Left renal pelvis (tissue), 4 donors: ENCODE results near the gene AURKAIP1. TPM values are rescaled to one million over a fixed set of nuclear protein-coding genes. Genes with fewer than 3 reads are reported as not detected.

ENCODE experiments used
- DNase-seq, 4 donors: peaks; one replicate each; pipeline ENCODE4 v3.0.0-alpha.2; 2013; ENCODE audit warnings: low read depth in 4 of 4, low spot score in 3 of 4
- polyA plus RNA-seq, 4 donors: library from polyadenylated mRNA; unstranded; fragments of 120-200 nt; gene quantifications; one replicate each; pipeline ENCODE4 v1.2.1, GENCODE V29; 2013; ENCODE audit not compliant: insufficient read length in 4 of 4

The AURKAIP1 gene
- polyA plus RNA-seq, 4 donors = 44.3 to 95.3 (median 56.8) TPM

DNA sequence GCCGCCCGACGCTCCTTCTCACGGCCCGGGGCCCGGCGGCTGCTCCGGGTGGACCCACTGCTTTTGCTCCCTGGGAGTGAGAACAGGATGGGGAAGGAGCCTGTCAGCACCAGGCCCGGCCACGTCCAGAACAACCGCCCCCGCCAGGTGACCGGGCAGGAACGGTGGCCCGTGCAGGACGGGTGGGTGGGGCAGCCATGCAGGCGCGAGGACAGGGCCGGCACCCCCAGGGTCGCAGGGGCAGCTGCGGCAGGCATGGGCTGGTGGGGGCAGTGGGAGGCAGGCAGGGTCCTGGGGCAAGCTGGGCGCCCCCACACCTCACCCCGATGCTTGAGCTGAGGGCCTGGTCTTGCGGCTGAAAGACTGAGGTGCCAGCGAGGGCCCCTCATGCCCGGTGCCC lies 38.6 kb downstream of the AURKAIP1 start:
- DNase-seq = no peak

DNA sequence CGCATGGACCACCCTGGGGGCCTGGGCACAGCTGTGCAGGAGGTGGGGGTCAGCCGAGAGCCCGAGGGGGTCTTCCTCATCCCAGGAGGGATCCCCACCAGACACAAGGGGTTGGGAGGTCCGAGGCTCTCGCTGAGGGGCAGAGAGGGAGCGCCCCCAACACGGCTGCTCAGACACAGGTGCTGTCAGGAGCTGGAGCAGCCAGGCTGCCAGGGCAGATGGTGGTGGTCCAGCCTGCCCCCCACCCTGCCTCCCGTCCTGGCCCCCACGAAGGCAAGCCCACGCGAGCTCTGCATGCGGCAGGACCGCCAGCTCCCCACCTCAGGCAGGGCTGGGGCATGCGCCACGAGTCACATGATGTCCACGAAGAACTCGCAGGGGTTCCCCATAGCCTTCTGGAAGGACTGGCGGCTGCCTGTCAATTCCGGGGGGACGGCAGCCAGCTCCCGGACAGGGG lies 39.2 kb downstream of the AURKAIP1 start:
- DNase-seq = no peak

DNA sequence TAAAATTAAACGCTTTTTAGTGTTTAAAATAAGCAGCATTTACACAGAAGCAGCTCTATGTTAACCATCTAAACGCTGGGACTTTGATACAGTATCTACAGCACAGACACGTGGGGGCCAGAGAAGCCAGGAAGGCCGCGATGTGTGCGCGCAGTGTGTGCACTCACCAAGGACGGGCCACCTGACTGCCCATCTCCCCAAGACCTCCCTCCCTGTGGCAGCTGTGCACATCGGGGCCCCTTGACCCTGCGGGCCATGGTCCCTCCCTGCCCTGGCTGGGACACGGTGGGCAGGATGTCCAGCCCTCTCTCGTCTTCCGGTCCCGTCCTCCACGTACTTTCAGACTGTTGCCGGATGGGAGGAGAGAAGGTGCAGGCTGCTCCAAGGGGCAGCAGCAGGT lies 39.7 kb downstream of the AURKAIP1 start:
- DNase-seq = no peak

DNA sequence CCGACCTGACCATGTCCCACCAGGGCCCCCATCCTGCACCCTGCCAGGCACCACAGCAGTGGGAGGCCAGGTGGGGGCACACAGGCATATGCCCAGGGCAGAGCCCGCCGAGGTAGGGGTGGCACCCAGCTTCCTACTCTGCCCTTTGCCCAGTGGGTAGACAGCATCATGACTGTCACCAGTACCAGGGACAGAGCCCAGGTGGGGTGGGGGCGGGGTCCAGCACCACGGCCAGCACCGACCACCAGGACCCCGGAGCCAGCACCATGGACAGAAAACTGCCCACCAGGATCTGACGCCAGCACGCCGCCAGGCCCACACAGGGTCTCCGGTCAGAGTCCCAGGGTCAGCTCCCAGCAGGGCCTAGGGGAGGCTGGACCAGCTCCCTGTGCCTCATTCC lies 40.2 kb downstream of the AURKAIP1 start:
- no peak for DNase-seq

DNA sequence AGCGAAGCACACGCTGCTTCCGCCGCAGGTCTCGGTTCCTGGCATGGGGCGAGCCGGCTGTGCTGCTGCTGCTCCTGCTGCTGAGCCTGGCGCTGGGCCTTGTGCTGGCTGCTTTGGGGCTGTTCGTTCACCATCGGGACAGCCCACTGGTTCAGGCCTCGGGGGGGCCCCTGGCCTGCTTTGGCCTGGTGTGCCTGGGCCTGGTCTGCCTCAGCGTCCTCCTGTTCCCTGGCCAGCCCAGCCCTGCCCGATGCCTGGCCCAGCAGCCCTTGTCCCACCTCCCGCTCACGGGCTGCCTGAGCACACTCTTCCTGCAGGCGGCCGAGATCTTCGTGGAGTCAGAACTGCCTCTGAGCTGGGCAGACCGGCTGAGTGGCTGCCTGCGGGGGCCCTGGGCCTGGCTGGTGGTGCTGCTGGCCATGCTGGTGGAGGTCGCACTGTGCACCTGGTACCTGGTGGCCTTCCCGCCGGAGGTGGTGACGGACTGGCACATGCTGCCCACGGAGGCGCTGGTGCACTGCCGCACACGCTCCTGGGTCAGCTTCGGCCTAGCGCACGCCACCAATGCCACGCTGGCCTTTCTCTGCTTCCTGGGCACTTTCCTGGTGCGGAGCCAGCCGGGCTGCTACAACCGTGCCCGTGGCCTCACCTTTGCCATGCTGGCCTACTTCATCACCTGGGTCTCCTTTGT lies 41.3 kb downstream of the AURKAIP1 start:
- DNase-seq = no peak

DNA sequence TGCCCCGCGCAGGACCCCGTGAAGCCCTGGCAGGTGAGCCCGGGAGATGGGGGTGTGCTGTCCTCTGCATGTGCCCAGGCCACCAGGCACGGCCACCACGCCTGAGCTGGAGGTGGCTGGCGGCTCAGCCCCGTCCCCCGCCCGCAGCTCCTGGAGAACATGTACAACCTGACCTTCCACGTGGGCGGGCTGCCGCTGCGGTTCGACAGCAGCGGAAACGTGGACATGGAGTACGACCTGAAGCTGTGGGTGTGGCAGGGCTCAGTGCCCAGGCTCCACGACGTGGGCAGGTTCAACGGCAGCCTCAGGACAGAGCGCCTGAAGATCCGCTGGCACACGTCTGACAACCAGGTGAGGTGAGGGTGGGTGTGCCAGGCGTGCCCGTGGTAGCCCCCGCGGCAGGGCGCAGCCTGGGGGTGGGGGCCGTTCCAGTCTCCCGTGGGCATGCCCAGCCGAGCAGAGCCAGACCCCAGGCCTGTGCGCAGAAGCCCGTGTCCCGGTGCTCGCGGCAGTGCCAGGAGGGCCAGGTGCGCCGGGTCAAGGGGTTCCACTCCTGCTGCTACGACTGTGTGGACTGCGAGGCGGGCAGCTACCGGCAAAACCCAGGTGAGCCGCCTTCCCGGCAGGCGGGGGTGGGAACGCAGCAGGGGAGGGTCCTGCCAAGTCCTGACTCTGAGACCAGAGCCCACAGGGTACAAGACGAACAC lies 42.1 kb downstream of the AURKAIP1 start:
- DNase-seq = no peak

DNA sequence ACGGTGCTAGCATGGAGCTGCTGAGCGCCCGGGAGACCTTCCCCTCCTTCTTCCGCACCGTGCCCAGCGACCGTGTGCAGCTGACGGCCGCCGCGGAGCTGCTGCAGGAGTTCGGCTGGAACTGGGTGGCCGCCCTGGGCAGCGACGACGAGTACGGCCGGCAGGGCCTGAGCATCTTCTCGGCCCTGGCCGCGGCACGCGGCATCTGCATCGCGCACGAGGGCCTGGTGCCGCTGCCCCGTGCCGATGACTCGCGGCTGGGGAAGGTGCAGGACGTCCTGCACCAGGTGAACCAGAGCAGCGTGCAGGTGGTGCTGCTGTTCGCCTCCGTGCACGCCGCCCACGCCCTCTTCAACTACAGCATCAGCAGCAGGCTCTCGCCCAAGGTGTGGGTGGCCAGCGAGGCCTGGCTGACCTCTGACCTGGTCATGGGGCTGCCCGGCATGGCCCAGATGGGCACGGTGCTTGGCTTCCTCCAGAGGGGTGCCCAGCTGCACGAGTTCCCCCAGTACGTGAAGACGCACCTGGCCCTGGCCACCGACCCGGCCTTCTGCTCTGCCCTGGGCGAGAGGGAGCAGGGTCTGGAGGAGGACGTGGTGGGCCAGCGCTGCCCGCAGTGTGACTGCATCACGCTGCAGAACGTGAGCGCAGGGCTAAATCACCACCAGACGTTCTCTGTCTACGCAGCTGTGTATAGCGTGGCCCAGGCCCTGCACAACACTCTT lies 42.8 kb downstream of the AURKAIP1 start:
- DNase-seq = no peak

DNA sequence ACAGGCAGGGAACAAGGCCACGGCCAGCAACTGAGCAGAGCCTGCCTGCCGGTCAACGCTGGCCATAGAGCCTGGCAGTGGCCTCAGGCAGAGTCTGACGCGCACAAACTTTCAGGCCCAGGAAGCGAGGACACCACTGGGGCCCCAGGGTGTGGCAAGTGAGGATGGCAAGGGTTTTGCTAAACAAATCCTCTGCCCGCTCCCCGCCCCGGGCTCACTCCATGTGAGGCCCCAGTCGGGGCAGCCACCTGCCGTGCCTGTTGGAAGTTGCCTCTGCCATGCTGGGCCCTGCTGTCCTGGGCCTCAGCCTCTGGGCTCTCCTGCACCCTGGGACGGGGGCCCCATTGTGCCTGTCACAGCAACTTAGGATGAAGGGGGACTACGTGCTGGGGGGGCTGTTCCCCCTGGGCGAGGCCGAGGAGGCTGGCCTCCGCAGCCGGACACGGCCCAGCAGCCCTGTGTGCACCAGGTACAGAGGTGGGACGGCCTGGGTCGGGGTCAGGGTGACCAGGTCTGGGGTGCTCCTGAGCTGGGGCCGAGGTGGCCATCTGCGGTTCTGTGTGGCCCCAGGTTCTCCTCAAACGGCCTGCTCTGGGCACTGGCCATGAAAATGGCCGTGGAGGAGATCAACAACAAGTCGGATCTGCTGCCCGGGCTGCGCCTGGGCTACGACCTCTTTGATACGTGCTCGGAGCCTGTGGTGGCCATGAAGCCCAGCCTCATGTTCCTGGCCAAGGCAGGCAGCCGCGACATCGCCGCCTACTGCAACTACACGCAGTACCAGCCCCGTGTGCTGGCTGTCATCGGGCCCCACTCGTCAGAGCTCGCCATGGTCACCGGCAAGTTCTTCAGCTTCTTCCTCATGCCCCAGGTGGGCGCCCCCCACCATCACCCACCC lies 43.7 kb downstream of the AURKAIP1 start, which contains the start of gene TAS1R3:
TSS of gene TAS1R3 (plus strand) at position 213 of the 898 bp plus-strand sequence. CDS start at position 279, 66 bp downstream.
- DNase-seq = no peak

DNA sequence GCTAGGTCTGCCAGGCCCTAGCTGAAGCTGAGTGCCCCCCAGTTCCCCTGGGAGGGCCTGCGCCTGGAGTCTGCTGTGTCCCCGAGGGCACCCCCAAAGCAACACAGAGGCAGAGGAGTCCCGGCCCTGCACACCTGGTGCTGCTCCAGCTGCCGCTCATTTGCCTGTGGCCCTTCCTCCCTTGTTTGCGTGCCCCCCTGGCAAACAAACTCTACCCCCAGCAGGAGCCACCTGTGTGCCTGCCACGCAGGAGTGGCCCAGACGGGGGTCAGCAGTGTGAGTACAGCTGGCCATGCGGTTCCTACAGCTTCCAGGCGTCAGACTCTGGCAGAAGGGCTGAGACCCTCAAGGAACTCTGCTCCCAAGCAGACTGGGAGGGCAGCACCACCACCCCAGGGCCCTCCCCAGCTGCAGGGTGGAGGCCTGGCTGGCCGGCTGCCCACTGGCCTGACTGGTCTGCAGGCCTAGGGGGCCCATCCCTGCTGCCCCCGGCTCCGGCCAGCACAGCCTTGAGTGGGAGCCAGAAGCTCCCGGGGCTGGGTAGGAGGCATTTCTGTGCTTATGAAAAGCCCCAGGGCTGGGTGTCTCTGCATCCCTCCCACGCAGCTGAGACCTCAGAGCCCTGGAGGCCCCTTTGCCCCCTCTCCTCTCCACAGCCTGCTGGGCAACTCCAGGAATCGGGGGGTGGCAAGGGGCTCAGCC lies 44.5 kb downstream of the AURKAIP1 start:
- DNase-seq = no peak

DNA sequence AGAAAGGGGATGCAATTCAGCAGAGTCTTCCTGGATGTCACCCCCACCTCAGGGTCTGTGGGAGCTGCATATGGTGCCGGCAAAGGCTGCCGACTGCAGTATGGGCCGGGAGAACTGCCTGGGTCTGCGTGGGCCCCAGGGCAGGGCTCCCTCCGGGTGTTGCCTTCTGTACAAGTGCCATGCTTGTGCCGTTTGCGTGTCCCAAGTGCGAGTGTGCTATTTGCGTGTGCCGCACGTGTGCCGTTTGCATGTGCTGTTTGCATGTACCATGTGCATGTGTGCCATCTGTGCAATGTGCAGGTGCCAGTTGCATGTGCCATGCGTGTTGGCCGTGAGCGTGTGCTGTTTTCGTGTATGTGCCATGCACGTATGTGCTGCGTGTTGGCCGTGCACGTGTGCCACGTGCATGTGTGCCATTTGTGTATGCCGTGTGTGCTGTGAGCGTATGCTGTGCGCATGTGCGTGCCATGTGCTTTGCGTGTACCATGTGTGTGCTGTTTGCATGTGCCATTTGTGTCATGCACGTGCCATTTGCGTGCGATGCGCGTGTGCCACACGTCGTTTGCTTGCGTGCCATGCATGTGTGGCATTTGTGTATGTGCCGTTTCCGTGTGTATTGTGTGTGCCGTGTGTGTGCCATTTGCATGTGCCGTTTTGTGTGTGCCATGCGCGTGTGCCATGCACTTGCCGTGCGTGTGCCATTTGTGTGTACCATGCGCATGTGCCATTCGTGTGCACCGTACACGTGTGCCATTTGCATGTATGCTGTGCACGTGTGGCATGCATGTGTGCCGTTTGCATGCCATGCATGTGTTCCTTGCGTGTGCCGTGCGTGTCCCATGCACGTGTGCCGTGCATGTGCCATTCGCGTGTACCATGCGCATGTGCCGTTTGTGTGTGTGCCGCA lies 45.5 kb downstream of the AURKAIP1 start:
- no peak for DNase-seq

DNA sequence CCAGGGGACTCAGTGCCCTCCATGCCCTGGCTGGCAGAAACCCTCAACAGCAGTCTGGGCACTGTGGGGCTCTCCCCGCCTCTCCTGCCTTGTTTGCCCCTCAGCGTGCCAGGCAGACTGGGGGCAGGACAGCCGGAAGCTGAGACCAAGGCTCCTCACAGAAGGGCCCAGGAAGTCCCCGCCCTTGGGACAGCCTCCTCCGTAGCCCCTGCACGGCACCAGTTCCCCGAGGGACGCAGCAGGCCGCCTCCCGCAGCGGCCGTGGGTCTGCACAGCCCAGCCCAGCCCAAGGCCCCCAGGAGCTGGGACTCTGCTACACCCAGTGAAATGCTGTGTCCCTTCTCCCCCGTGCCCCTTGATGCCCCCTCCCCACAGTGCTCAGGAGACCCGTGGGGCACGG lies 46.8 kb downstream of the AURKAIP1 start:
- DNase-seq = no peak

DNA sequence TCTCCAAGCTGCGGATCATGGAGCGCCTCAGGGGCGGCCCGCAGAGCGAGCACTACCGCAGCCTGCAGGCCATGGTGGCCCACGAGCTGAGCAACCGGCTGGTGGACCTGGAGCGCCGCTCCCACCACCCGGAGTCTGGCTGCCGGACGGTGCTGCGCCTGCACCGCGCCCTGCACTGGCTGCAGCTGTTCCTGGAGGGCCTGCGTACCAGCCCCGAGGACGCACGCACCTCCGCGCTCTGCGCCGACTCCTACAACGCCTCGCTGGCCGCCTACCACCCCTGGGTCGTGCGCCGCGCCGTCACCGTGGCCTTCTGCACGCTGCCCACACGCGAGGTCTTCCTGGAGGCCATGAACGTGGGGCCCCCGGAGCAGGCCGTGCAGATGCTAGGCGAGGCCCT lies 47.7 kb downstream of the AURKAIP1 start:
- no peak for DNase-seq

DNA sequence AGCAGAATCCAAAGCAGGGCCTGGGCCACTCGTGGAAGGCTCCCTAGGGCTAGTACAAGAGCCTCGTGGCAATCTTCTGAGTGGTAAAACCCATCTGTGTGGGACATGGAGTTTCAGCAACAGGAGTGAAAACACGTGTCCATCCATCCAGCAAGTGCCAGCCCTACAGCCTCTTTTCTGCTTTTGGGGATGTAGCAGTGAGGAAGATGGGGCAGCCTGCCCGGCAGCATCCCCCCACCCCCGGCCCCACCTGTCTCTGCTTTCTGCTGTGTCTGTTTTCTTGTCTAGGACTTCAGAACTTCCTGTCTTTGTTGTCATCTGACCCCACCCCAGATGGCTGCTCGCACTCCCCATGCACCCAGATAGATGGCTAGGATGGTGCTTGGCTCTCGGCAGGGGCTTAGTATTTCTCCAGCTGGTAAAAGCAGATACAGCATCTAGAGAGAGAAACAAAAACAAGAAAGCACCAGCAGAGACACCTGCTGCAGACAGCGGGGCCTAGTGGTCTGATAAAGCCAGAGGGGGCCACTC lies 48.9 kb downstream of the AURKAIP1 start:
- DNase-seq = no peak

DNA sequence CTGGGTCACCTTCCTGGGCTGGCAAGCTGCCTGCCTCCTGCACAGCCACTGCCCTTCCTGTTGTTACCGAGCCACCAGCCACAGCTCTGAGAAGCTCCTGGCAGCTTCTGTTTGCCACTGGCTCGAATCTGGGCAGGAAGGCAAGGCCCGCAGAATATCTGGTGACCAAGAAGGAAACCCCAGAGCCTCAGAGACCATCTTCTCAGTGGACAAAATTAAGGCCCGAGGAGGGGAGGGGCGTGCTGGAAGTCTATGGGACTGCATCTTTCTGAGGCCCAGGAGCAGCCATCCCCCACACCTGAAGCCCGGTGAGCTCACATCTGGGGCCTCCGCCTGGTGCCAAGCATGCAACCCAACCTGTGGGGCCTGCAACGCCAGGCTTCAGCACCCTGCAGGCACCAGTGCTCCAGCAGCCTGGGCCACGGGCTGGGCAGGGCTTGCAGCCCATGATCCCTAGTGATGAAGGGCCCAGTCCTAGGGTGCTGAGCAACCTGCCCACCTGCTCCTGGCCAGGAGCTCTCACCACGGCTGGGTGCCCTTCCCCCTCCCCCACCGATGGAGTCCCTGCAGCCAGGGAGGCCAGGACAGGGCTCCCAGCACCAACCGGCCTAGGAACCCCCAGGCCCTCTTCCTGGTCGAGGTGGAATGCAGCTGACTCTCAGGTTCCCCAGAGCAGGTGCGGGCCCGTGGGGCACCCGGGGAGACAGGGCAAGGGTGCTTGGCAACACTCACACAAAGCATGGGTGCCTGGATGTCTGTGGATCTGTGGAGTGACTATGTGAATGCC lies 49.5 kb downstream of the AURKAIP1 start:
- no peak for DNase-seq

DNA sequence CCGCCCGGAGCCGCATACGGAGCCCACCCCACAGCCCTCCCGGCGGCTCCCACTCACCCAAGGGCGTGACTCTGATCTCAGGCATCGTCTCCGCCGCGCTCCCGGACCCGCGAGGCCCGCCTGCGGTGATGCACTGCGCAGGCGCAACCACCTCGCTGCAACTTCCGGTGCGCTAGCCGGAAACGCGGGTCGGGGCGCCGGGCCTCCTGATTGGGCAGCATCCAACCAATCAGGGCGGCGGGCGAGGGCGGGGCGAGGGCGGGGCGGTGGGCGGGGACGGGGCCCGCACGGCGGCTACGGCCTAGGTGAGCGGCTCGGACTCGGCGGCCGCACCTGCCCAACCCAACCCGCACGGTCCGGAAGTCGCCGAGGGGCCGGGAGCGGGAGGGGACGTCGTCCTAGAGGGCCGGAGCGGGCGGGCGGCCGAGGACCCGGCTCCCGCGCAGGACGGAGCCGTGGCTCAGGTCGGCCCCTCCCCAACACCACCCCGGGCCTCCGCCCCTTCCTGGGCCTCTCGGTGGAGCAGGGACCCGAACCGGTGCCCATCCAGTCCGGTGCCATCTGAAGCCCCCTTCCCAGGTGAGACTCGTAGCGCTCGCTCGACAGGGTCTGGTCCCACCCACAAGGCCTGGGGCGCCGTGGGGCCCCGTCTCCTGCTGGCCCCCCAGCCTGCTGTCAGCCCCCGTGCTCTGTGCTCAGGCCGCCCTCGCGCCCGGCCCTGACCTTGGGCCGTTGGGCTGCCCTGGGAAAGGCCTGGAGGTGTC lies 50.3 kb downstream of the AURKAIP1 start, which contains the start of the genes CPTP and INTS11:
TSS of gene CPTP (plus strand) at position 279 of the 764 bp plus-strand sequence. CDS start 2,109 bp downstream, outside the sequence.
TSS of gene INTS11 (minus strand) at position 137 of the 764 bp plus-strand sequence. CDS start at position 85, 52 bp downstream.
- peak; percentile 71 to 78 (median 76) for DNase-seq

DNA sequence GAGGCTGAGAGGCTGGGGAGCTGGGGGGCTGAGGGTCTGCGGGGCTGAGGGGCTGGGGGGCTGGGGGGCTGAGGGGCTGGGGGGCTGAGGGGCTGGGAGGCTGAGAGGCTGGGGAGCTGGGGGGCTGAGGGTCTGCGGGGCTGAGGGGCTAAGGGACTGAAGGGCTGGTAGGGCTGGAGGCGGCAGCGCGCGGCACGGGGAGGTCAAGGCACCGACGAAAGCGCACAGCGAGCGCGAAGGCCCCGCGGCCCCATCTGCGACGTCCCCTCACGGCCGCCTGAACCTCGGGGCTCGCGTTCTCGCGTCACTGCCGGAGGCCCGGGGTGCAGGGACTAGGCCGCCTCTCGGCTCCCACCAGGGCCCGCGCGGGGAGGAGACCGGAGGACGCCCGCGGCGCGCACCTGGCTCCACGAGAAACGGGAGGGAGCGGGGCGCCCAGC lies 50.9 kb downstream of the AURKAIP1 start:
- DNase-seq = no peak
